Activated CD4-positive, alpha-beta memory T cell treated with anti-CD3 and anti-CD28 coated beads for 36 hours (primary cell): ENCODE measurements around the gene PNRC1. TPM values are rescaled to one million over a fixed set of nuclear protein-coding genes. Genes with fewer than 3 reads are reported as not detected.
"Not testable (repeated sequence)": the region's sequence is repeated elsewhere in the genome, so short reads cannot be mapped to it uniquely, and the experiment has no call there.

Source experiments
- CTCF ChIA-PET: fragments of 350-600 bp; sonication (Branson Sonifier 250); formaldehyde crosslinking; loops from one replicate; lab custom pipeline; 2021; ENCODE audit warnings: antibody characterized with exemption, inconsistent platforms; lab: Charles Lee
- POLR2A ChIA-PET: fragments of 350-600 bp; sonication (Branson Sonifier 250); formaldehyde crosslinking; loops from one replicate; lab custom pipeline; 2021; ENCODE audit warnings: antibody characterized with exemption; lab: Charles Lee
- DNase-seq: peaks from one replicate; pipeline ENCODE4 v3.0.0-alpha.2; 2020
- H3K27ac Mint-ChIP-seq: one replicate; pipeline ENCODE4 v1.8.0; 2021; ENCODE audit warnings: mixed read lengths
- H3K27me3 Mint-ChIP-seq: one replicate; pipeline ENCODE4 v1.8.0; 2021; ENCODE audit warnings: mixed read lengths
- H3K36me3 Mint-ChIP-seq: one replicate; pipeline ENCODE4 v1.8.0; 2021; ENCODE audit warnings: mixed read lengths
- H3K4me1 Mint-ChIP-seq: one replicate; pipeline ENCODE4 v1.8.0; 2021; ENCODE audit warnings: low read depth, mixed read lengths
- H3K4me3 Mint-ChIP-seq: one replicate; pipeline ENCODE4 v1.8.0; 2021; ENCODE audit warnings: mild to moderate bottlenecking, mixed read lengths
- H3K9me3 Mint-ChIP-seq: one replicate; pipeline ENCODE4 v1.8.0; 2021; ENCODE audit warnings: mixed read lengths
- intact Hi-C: fragments of 100-400 bp; cut with micrococcal nuclease; formaldehyde crosslinking; loops from one replicate; pipeline ENCODE4 v1.15.1; 2023
- total RNA-seq, 2 experiments: library from RNA; stranded (reverse); gene quantifications; one replicate each; pipeline ENCODE4 v1.2.3, GENCODE V29; 2021

PNRC1 gene
- total RNA-seq, 2 experiments from 2014 or later = 95.1 TPM

DNA sequence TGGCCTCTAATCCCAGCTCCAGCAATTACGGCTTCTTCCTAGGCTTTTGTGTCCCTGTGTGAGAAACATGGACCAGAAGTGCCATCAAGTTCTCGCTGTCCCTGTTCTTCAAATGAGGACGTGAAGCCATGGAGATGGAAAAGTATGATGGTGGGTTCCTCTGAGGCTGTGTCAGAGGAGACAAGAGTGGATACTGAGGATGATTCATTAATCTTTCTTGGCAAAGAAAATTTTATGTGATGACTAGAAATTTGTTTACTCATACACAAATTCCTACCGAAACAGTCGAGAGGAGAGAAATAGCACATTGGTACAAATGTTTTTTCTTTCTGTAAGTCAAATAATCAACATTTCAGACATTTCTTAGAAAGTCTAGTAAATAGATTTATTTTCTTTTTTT lies 35.0 kb upstream of the PNRC1 start:
- ChIA-PET POLR2A (no interaction called here), CTCF (no interaction called here)
- DNase-seq = no peak
- H3K36me3 Mint-ChIP-seq = no peaks in the 10 kb centered on the region
- intact Hi-C loops = no loop called here
- H3K9me3 Mint-ChIP-seq = no peaks in the 10 kb centered on the region
- peaks cover 6% of the 10 kb centered on the region for H3K4me1 Mint-ChIP-seq
- no peak overlapping the region for H3K4me3 Mint-ChIP-seq
- no peaks in the 10 kb centered on the region for H3K27me3 Mint-ChIP-seq
- H3K27ac Mint-ChIP-seq = no peak overlapping the region

DNA sequence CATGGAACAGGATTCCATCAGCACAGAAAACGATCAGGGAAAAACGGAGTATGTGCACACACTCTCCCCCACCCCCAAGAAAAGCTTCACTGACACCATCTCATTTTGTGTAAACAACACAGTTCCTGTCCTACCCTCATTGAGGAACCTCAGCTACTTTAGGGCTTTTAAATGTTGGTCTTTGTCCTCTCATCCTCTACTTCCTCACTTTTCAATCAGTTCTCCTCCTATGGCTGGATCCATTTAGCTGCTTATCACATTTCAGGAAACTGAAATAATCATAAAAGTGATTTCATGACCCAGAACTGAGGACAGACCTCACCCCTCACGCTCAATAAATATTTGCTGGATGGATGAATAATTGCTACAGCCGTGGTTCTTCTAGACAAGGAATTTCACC lies 33.1 kb upstream of the PNRC1 start:
- Mint-ChIP-seq H3K27me3 (no peaks in the 10 kb centered on the region), H3K36me3 (no peaks in the 10 kb centered on the region), H3K4me1 (peaks cover 14% of the 10 kb centered on the region), H3K4me3 (no peak overlapping the region), H3K9me3 (no peaks in the 10 kb centered on the region), H3K27ac (no peak overlapping the region)
- ChIA-PET POLR2A (no interaction called here), CTCF (no interaction called here)
- intact Hi-C loops = no loop called here
- no peak for DNase-seq

DNA sequence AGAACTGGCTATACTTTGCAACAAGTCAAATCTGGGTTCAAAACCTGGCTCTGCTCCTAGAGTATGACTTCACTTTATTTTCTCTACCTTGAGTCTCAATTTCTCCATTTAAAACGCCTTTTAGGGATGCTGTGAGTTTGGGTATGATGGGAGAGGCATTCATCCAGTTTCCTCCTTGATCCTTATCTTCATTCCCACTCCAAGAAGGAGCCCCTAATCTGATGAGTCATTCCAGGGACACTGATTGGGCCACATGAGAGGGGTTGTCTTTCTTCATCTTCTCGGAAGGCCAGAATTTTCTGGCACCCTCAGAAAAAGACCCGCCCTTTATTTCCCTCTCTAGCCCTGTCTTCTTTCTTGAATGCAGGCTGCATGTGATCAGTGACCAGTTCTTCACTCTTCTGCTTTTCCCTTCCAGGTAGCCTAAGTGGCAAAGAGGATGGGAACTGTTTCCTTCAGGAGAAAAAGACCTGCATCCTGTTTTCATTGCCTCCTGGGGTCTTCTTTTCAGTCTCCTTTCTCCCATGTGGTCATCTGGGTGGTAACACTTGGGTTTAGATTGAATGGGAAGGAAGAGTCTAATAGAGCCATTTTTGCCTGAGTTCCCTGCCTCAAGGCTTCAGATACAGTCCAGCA lies 32.1 kb upstream of the PNRC1 start:
- Mint-ChIP-seq H3K4me3 (no peak overlapping the region), H3K36me3 (no peaks in the 10 kb centered on the region), H3K27ac (no peak overlapping the region), H3K4me1 (peaks cover 9% of the 10 kb centered on the region), H3K27me3 (no peaks in the 10 kb centered on the region), H3K9me3 (no peaks in the 10 kb centered on the region)
- no peak for DNase-seq
- intact Hi-C loops = no loop called here
- ChIA-PET POLR2A (no interaction called here), CTCF (no interaction called here)

DNA sequence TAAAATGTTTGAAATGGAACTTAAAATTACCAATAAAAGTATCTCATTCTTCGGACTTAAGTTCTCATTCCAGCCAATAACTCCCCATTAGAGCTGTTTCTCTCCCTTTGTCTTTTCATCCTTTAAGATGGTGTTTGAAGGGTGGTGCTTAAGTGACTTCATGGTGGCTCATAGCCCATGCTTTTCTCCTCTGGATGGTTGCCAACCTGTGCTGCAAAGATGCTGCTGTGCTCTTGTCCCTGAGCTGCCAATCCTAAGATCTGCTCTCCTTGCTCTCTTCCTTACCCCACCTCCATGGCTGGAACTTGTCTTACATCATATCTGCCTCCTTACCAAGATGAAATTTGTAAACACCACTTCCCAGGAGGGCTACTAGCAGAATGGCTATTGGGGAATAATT lies 31.6 kb upstream of the PNRC1 start:
- Mint-ChIP-seq H3K4me1 (peaks cover 9% of the 10 kb centered on the region), H3K9me3 (no peaks in the 10 kb centered on the region), H3K27ac (no peak overlapping the region), H3K36me3 (no peaks in the 10 kb centered on the region), H3K27me3 (no peaks in the 10 kb centered on the region), H3K4me3 (no peak overlapping the region)
- DNase-seq = no peak
- intact Hi-C loops = no loop called here
- POLR2A ChIA-PET = no interaction called here
- CTCF ChIA-PET = no interaction called here

DNA sequence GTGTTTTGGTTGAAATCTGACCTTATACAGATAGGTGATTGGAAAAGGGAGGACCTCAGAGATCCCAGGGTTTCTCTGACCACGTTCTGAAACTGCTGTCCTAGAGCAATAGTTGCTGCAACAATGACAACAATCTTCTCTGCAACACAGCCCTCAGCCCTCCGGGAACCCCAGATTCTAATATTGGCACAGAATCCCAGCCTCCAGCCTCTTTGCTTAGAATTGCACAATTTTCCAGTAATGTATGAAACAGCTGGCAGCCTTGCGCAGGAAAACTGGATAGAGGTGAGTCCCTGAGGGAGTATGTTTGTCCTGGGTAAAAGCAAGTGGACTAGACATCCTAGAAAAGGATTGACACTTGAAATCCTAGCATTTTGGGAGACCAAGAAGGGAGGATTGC lies 30.4 kb upstream of the PNRC1 start:
- Mint-ChIP-seq H3K36me3 (no peaks in the 10 kb centered on the region), H3K9me3 (no peaks in the 10 kb centered on the region), H3K4me1 (peaks cover 9% of the 10 kb centered on the region), H3K27ac (no peak overlapping the region), H3K27me3 (no peaks in the 10 kb centered on the region), H3K4me3 (no peak overlapping the region)
- ChIA-PET CTCF (no interaction called here), POLR2A (no interaction called here)
- intact Hi-C loops = loop anchor here (2.0 kb wide), 1 partner anchor 29 kb away; no protein-coding TSS in a partner anchor
- no peak for DNase-seq

DNA sequence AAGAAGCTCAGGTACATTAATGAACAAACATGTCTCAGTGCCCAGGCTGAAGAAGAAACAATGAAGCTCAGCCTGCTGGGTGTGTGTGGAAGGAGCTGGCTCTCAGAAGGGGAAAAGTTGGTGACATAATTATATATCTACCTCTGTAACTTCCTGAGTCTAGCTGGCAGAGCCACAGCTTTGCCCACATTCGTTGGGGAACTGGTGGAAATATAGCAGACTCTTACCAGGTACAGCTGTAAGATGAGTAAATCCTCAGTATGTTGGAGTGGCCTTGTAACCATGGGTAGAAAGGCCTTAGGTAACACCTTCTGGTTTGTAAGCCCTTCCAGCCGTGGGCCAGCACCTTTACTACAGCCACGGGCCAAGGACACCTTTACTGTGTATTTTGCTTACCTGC lies 29.9 kb upstream of the PNRC1 start:
- Mint-ChIP-seq H3K4me3 (no peak overlapping the region), H3K4me1 (peaks cover 9% of the 10 kb centered on the region), H3K36me3 (no peaks in the 10 kb centered on the region), H3K27ac (no peak overlapping the region), H3K9me3 (no peaks in the 10 kb centered on the region), H3K27me3 (no peaks in the 10 kb centered on the region)
- intact Hi-C loops = loop anchor here (2.0 kb wide), 1 partner anchor 28 kb away; no protein-coding TSS in a partner anchor
- no peak for DNase-seq
- POLR2A ChIA-PET = no interaction called here
- CTCF ChIA-PET = no interaction called here

DNA sequence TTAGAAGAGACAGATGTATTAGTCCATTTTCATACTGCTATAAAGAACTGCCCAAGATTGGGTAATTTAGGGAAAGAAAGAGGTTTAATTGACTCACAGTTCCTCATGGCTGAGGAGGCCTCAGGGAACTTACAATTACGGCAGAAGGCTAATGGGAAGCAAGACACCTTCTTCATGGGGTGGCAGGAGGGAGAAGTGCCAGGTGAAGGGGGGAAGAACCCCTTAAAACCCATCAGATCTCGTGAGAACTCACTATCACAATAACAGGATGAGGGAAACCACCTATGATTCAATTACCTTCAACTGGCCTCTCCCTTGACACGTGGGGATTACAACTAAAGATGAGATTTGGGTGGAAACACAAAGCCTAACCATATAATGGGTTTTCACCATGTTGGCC lies 28.9 kb upstream of the PNRC1 start:
- H3K4me1 Mint-ChIP-seq = peaks cover 9% of the 10 kb centered on the region
- H3K27ac Mint-ChIP-seq = no peak overlapping the region
- intact Hi-C loops = loop anchor here (2.0 kb wide), 1 partner anchor 27 kb away; no protein-coding TSS in a partner anchor
- H3K27me3 Mint-ChIP-seq = no peaks in the 10 kb centered on the region
- H3K9me3 Mint-ChIP-seq = no peaks in the 10 kb centered on the region
- no peak for DNase-seq
- ChIA-PET POLR2A (no interaction called here), CTCF (no interaction called here)
- H3K4me3 Mint-ChIP-seq = no peak overlapping the region
- no peaks in the 10 kb centered on the region for H3K36me3 Mint-ChIP-seq

DNA sequence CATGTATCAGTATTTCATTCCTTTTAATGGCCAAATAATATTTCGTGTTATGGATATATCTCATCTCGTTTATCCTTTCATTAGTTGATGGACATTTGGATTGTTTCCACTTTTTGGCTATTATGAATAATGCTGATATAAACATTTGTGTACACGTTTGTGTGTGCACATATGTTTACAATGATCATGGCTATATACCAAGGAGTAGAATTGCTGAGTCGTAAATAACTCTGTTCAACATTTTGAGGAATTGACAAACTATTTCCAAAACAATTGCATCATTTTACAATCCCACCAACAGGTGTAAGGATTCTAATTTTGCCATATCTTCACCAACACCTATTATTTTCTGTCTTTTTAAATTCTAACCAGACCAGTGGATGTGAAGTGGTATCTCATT lies 26.3 kb upstream of the PNRC1 start:
- H3K27ac Mint-ChIP-seq = no peak overlapping the region
- CTCF ChIA-PET = no interaction called here
- no peak overlapping the region for H3K4me3 Mint-ChIP-seq
- H3K27me3 Mint-ChIP-seq = no peaks in the 10 kb centered on the region
- DNase-seq = no peak
- intact Hi-C loops = no loop called here
- POLR2A ChIA-PET = no interaction called here
- H3K4me1 Mint-ChIP-seq = peaks cover 9% of the 10 kb centered on the region
- no peaks in the 10 kb centered on the region for H3K9me3 Mint-ChIP-seq
- no peaks in the 10 kb centered on the region for H3K36me3 Mint-ChIP-seq

DNA sequence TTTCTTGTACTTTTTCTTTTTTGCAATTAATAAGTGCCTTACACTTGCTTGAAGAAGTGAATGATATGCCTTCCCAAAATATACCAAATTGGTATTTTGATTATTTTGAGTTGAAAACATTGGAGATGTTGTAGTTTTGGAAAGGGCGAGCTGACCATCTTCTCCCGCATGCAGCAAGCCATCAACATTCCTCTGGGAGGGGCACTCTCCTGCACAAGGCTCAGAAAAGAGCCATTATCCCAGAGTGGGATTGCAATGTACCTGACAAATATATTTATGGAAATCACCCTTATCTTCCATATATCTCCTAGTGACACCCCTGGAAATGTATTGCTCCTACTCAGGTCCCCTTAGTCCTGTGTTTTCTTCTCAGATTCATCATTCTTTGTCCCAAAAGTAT lies 22.8 kb upstream of the PNRC1 start:
- H3K4me3 Mint-ChIP-seq = no peak overlapping the region
- intact Hi-C loops = no loop called here

DNA sequence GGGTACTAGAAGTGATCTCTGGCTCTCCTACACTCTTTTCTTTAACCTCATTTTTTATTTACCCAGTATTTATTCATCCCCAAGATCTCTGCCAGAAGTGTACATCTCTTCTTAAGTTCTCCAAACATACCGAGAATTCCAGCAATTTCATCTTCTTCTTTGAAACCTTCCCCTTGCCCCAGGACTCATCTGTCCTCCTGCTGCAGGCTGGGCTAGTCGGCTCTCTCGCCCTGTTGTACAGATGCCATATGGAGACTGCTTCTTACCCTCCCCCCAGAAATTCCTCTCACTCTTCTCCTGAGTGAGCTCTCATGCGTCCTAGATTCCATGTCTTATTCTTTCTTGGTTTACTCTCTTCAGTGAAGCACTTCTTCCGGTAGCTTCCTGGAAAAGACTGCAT lies 21.9 kb upstream of the PNRC1 start:
- no peaks in the 10 kb centered on the region for H3K9me3 Mint-ChIP-seq

More for the DNA sequence above, 22.8 kb upstream of the PNRC1 start:
- ChIA-PET CTCF (interaction anchor here (0.6 kb wide), 1 partner anchor 75 kb away, joined by 4 read pairs; no protein-coding TSS in a partner anchor), POLR2A (no interaction called here)
- Mint-ChIP-seq H3K27ac (no peak overlapping the region), H3K4me1 (peaks cover 2% of the 10 kb centered on the region), H3K27me3 (no peaks in the 10 kb centered on the region), H3K36me3 (no peaks in the 10 kb centered on the region), H3K9me3 (no peaks in the 10 kb centered on the region)
- no peak for DNase-seq

DNA sequence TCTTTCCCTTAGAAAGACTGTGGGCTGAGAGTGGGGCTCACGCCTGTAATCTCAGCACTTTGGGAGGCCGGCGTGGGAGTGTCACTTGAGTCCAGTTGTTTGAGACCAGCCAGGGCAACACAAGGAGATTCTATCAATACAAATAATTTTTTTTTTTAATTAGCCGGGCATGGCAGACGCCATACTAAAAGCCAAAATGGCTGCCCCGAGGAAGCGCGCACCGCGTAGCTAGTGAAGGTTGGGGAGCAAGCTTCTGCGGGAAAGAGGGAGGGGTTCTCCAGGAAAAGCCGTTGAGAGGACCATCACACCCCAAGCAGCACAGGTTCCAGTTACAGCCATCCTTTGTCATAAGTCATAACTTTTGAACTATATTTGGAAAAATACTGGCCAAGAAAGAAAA lies 21.3 kb upstream of the PNRC1 start:
- H3K36me3 Mint-ChIP-seq = no peaks in the 10 kb centered on the region
- CTCF ChIA-PET = no interaction called here
- H3K27ac Mint-ChIP-seq = no peak overlapping the region
- POLR2A ChIA-PET = no interaction called here
- H3K27me3 Mint-ChIP-seq = no peaks in the 10 kb centered on the region
- H3K4me3 Mint-ChIP-seq = no peak overlapping the region
- no peak for DNase-seq
- peaks cover 2% of the 10 kb centered on the region for H3K4me1 Mint-ChIP-seq
- no peaks in the 10 kb centered on the region for H3K9me3 Mint-ChIP-seq
- intact Hi-C loops = no loop called here

More for the DNA sequence above, 21.9 kb upstream of the PNRC1 start:
- intact Hi-C loops = no loop called here
- no peak overlapping the region for H3K4me3 Mint-ChIP-seq
- no peak overlapping the region for H3K27ac Mint-ChIP-seq
- POLR2A ChIA-PET = no interaction called here
- CTCF ChIA-PET = no interaction called here
- DNase-seq = no peak
- peaks cover 2% of the 10 kb centered on the region for H3K4me1 Mint-ChIP-seq
- no peaks in the 10 kb centered on the region for H3K36me3 Mint-ChIP-seq
- no peaks in the 10 kb centered on the region for H3K27me3 Mint-ChIP-seq

DNA sequence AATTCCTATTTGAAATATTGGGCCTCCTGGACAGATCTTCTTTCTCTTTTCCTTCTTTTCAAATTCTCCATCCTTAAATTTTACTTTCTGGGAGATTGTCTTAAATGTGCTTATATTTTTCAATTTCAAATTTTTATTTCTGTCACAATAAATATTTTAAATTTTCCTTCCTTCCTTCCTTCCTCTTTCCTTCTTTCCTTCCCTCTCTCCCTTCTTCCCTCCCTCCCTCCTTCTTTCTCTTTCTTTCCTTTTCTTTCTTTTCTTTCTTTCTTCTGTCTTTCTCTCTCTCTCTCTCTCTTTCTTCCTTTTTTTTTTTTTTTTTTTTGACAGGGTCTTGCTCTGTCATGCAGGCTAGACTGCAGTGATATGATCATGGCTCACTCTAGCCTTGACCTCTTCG lies 16.7 kb upstream of the PNRC1 start:
- no peak overlapping the region for H3K27ac Mint-ChIP-seq
- no peaks in the 10 kb centered on the region for H3K9me3 Mint-ChIP-seq

DNA sequence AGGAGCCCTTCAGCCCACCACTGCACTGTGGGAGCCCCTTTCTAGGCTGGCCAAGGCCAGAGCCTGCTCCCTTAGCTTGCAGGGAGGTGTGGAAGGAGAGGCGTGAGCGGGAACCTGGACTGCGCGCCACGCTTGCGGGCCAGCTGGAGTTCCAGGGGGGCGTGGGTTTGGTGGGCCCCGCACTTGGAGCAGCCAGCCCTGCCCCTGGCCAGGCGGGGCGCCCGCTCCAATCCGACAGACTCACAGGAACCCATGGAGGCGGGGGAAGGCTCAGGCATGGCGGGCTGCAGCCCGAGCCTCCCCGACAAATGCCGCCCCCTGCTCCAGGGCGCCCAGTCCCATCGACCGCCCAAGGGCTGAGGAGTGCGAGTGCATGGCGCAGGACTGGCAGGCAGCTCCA lies 15.6 kb upstream of the PNRC1 start:
- CTCF ChIA-PET, H3K36me3 Mint-ChIP-seq, H3K27me3 Mint-ChIP-seq, intact Hi-C loops, POLR2A ChIA-PET, H3K9me3 Mint-ChIP-seq, DNase-seq, H3K4me3 Mint-ChIP-seq, H3K27ac Mint-ChIP-seq, H3K4me1 Mint-ChIP-seq: not testable (repeated sequence)

More for the DNA sequence above, 16.7 kb upstream of the PNRC1 start:
- DNase-seq = no peak
- ChIA-PET POLR2A (interaction anchor here (0.6 kb wide), 1 partner anchor 90 kb away, joined by 3 read pairs; no protein-coding TSS in a partner anchor), CTCF (no interaction called here)
- no peak overlapping the region for H3K4me3 Mint-ChIP-seq
- H3K27me3 Mint-ChIP-seq = peaks cover 2% of the 10 kb centered on the region
- no peaks in the 10 kb centered on the region for H3K36me3 Mint-ChIP-seq
- peaks cover 2% of the 10 kb centered on the region for H3K4me1 Mint-ChIP-seq
- intact Hi-C loops = no loop called here
